HG02970 (cell line): ENCODE measurements around the gene GNMT.
"Not testable (repeated sequence)": the region's sequence is repeated elsewhere in the genome, so short reads cannot be mapped to it uniquely, and the experiment has no call there.

ENCODE experiments used
- ATAC-seq: cut with Tn5 transposase; IDR thresholded peaks from one replicate; pipeline ENCODE4 v1.9.1; 2021; ENCODE audit warnings: mild to moderate bottlenecking, moderate library complexity, moderate number of reproducible peaks; ENCODE audit not compliant: unreplicated experiment, low FRiP score

Gene GNMT

GRCh38 chr6:42940493-42941045, 20.0 kb upstream of the GNMT start:
- ATAC-seq: no peak

DNA sequence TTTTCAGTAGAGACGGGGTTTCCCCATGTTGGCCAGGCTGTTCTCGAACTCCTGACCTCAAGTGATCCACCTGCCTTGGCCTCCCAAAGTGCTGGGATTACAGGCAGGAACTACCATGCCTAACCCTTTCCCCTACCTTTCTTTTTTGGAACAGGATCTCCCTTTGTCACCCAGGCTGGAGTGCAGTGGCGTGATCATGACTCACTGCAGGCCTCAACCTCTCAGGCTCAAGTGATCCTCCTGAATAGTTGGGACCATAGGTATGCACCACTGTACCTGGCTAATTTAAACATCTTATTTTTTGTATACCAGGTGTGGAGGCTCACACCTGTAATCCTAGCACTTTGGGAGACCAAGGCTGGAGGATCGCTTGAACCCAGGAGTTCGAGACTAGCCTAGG, 19.2 kb upstream of the GNMT start:
- not testable (repeated sequence) for ATAC-seq

DNA sequence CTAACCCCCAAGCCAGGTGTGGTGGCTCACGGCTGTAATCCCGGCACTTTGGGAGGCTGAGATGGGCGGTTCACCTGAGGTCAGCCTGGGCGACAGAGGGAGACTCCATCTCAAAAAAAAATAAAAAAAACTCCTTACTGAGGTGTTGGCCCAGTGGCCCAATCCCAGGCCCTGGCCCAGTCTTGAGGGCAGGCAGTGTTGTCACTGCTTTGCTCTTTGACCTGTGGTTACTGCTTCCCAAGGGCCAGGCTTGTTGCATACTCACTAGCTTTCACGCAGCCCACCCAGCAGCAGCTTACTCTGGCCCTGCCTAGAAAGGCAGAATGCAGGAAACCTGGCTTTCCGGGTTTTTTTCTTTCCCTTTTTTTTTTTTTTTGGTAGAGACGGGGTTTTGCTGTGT, 18.1 kb upstream of the GNMT start:
- no peak for ATAC-seq

DNA sequence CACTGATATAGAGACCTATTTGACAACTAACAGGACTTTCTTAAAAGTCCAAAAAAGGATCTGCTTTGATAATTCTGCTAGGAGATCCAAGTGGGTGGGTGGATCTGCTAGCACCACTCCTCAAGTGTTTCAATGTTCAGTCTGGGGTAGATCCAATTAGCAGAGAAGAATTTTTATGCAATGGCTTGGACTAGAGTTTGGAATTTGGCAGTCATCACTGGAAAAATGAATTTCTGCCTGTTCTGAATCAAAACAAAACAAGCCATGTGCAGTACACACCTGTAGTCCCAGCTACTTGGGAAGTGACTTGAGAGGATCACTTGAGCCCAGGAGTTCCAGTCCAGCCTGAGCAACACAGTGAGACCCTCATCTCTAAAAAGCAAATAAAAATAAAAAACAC, 12.6 kb upstream of the GNMT start:
- no peak for ATAC-seq

- ATAC-seq: no peak
Observed at GRCh38 chr6:42952389-42952788, 8.2 kb upstream of the GNMT start.

- not testable (repeated sequence) for ATAC-seq
Observed at GRCh38 chr6:42954405-42954804, 6.1 kb upstream of the GNMT start.

- no peak for ATAC-seq
Observed at GRCh38 chr6:42958125-42958524, 2.4 kb upstream of the GNMT start.

- ATAC-seq: no peak
Observed at GRCh38 chr6:42959917-42960242, 674 bp upstream of the GNMT start.

GRCh38 chr6:42961020-42961470, 491 bp downstream of the GNMT start:
- ATAC-seq: no peak

GRCh38 chr6:42962096-42962495, 1.5 kb downstream of the GNMT start:
- ATAC-seq: no peak

GRCh38 chr6:42962502-42963178, 2.1 kb downstream of the GNMT start:
- ATAC-seq: no peak

DNA sequence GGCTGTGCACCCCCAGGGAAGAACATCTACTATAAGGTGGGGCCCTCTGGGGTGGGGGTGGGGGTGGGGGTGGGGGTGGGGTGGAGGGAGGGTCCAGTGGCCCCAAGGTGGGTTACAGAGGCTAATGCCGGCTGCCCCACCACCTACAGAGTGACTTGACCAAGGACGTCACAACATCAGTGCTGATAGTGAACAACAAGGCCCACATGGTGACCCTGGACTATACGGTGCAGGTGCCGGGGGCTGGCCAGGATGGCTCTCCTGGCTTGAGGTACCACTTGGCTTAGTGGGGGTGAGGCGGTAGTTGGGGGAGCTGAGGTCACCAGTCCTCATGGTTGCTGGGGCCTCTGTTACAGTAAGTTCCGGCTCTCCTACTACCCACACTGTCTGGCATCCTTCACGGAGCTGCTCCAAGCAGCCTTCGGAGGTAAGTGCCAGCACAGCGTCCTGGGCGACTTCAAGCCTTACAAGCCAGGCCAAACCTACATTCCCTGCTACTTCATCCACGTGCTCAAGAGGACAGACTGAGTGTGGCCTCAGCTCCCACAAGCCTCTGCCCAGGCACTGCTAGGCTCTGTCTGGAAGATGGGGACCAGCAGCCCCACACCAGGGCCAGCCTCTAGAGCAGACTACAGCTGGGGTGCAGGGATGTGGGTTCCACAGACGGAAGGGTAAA, 2.8 kb downstream of the GNMT start:
- ATAC-seq: no peak

DNA sequence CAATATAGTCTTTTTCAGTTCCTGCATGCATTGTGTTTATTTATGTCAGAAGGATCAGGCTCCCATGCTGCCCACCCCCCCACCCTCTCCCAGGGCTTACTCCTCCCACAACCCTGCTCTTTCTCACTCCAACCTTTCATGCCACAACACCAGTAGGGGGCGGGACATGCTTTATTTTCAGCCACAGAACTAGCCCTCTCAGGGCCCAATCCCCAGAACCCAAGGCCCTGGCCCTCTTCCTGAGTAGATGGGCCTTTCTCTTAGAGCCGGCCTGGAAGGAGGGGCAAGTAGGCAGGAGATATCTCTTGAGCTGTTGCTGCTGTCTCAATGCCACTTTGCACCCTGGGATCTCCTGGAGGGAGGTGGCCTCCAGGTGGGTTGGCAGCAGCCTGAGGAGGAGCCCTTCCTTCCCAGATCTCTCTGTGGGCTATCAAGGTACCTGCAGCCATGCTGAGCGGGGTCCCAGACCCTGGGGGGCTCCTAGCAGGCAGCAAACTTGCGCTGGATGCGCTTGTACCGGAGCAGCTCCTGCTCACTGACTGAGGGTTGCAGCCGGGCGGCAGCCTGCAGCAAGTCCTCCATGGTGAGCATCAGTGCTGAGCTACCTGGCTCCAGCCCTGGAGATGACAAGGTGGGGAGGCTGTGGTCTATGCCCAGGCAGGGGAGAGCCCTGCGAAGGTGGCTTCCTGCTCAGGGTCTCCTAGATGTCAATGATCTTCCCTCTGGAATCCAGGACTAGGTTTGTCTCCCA, 3.5 kb downstream of the GNMT start:
- ATAC-seq: no peak

DNA sequence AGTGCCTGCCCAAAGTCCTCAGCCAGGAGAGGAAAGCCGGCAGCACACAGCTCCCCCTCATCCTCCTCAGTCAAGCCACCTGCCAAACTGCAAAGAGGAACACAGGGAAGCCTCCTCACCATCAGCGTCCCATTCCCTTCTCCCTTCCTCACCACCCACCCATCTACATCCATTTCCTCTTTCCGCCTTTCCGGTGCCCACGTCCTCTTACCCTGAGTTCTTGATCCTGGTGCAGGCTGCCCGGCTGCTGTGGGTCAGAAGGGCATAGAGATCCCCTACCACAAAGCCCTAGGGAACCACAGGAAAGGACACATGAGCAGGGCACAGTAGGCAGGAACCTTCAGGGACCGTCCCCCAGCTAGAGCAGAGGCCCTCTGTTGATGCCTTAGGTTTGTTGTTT, 6.0 kb downstream of the GNMT start:
- no peak for ATAC-seq

- ATAC-seq: no peak
Observed at GRCh38 chr6:42967228-42967627, 6.7 kb downstream of the GNMT start.

GRCh38 chr6:42968126-42968701, 7.7 kb downstream of the GNMT start:
- ATAC-seq: no peak

- ATAC-seq: no peak
Observed at GRCh38 chr6:42968783-42969182, 8.2 kb downstream of the GNMT start.

DNA sequence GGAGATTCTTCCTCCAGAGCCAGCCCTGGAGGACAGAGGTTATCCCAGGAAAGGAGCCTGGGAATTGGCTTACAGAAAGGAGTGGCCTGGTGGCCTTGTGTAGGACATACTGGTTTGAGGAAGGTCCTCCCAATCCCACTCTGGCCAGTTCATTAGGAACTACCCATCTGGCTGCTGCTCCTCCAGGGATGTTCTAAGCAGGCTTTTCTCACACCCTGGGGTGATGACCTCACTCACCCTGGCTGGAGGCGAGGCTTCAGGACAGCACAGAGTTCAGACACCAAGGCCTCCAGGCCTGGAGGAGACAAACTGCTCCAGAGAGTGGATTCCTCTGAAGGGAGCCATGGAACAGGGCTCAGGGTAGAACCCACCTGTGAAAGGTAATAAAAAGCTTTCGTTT, 8.9 kb downstream of the GNMT start:
- ATAC-seq: no peak

DNA sequence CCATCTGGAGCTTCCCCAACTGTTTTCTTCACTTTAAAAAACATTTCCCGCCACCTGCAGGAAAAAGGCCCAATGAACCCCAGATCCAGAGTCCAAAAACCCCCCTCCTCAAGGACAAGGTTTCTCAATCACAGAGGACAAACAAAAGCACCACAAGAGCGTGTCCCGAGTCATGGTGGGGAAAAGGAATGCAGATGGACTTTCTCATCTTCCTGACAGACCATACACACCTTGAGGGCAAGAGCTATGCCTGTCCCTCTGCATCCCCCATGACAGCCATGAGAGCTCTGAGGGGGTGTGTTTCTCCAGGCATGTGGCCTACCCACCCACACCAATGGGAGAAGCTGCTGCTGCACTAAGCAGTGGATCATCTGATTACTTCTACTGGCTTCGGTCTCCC, 9.4 kb downstream of the GNMT start:
- ATAC-seq: no peak

GRCh38 chr6:42970871-42971612, 10.5 kb downstream of the GNMT start:
- no peak for ATAC-seq
